ENCODE data around the gene ZNF492.

ZNF492 gene

DNA sequence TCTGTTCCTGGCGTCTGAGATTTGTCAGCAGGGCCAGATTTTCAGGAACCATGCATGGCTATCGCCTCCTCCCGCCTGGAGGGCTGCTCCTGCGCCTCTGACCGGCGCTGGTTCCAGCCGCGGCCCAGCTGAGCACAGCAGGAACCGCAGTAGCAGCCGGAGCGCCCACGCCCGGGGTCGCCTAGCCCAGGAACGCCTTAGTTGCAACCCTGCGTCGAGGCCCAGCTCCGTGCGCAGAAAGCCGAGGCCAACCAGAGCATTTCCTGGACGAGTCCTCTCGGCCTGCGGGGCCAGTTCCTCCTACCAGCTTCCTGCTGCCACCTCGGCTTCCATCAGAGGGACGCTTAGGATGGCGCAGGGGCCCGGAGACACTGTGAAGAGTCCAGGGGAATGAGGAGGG, 74.9 kb downstream of the ZNF492 start:
- no peak overlapping the region for H3K9ac ChIP-seq (ENCODE audit: low read length)
- no peak overlapping the region for H3K4me2 ChIP-seq (ENCODE audit: low read depth, low read length, poor library complexity, severe bottlenecking)
- H3K9me3 ChIP-seq (ENCODE audit: insufficient read depth, low read length), result no peaks in the 10 kb centered on the region
- no peak overlapping the region for H2AFZ ChIP-seq (ENCODE audit: low read depth, low read length, severe bottlenecking)
- no peaks in the 10 kb centered on the region for H3K27me3 ChIP-seq (ENCODE audit: low read length)
- H3K79me2 ChIP-seq (ENCODE audit: insufficient read depth, low read length), result no peaks in the 10 kb centered on the region
- TF ChIP-seq, protein P1, sequence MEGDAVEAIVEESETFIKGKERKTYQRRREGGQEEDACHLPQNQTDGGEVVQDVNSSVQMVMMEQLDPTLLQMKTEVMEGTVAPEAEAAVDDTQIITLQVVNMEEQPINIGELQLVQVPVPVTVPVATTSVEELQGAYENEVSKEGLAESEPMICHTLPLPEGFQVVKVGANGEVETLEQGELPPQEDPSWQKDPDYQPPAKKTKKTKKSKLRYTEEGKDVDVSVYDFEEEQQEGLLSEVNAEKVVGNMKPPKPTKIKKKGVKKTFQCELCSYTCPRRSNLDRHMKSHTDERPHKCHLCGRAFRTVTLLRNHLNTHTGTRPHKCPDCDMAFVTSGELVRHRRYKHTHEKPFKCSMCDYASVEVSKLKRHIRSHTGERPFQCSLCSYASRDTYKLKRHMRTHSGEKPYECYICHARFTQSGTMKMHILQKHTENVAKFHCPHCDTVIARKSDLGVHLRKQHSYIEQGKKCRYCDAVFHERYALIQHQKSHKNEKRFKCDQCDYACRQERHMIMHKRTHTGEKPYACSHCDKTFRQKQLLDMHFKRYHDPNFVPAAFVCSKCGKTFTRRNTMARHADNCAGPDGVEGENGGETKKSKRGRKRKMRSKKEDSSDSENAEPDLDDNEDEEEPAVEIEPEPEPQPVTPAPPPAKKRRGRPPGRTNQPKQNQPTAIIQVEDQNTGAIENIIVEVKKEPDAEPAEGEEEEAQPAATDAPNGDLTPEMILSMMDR (IDR thresholded peaks at IDR 0.05; ENCODE audit: insufficient read depth, low read length, poor library complexity, severe bottlenecking), result no peak
- no peak for TF ChIP-seq EZH2phosphoT487 (conservative IDR thresholded peaks at IDR 0.05; ENCODE audit: low read length)
- no peaks in the 10 kb centered on the region for H3K36me3 ChIP-seq (ENCODE audit: low read length)
- H3K9me2 ChIP-seq (replicated peaks; ENCODE audit: insufficient read depth, low read length), result no peaks in the 10 kb centered on the region
- no peak overlapping the region for H3K4me3 ChIP-seq (ENCODE audit: insufficient read depth, low read length, poor library complexity, severe bottlenecking)
- H4K20me1 ChIP-seq (ENCODE audit: low read depth, low read length), result no peaks in the 10 kb centered on the region
- no peaks in the 10 kb centered on the region for H3F3A ChIP-seq (ENCODE audit: insufficient read depth)
- H3K27ac ChIP-seq (ENCODE audit: low read depth, low read length), result no peak overlapping the region

Measured in SU-DHL-6 (cell line).